Kidney (tissue), 14 donors: Measurements from ENCODE around the gene ANXA1. TPM values are rescaled to one million over a fixed set of nuclear protein-coding genes. Genes with fewer than 3 reads are reported as not detected.

Experiments used
- DNase-seq, 5 donors: peaks; one replicate each; pipeline ENCODE4 v3.0.0-alpha.2; 2013 to 2020
- FAIRE-seq: peaks from 2 replicates; lab custom pipeline; 2012; peaks lifted over from hg19 to GRCh38; lab: Jason Lieb, UNC
- H3K27ac ChIP-seq, 2 donors: one replicate each; pipeline ENCODE4 v1.7.0; 2013; ENCODE audit warnings: low read depth in 2 of 2, low read length in 2 of 2, inconsistent platforms in 1 of 2
- H3K27me3 ChIP-seq: one replicate; pipeline ENCODE4 v1.7.1; 2013; ENCODE audit warnings: low read length, inconsistent platforms; ENCODE audit not compliant: control insufficient read depth, insufficient read depth
- H3K36me3 ChIP-seq, 3 donors: one replicate each; pipeline versions ENCODE4 v1.7.0 to v1.7.1; 2013; ENCODE audit warnings: low read length in 3 of 3, control low read depth in 1 of 3, inconsistent platforms in 1 of 3; ENCODE audit not compliant: insufficient read depth in 3 of 3, control insufficient read depth in 2 of 3
- H3K4me1 ChIP-seq, 3 donors: one replicate each; pipeline versions ENCODE4 v1.7.0 to v1.7.1; 2013; ENCODE audit warnings: low read length in 3 of 3, inconsistent platforms in 1 of 3, low read depth in 1 of 3; ENCODE audit not compliant: control insufficient read depth in 2 of 3, insufficient read depth in 2 of 3
- H3K4me3 ChIP-seq, 3 donors: one replicate each; pipeline versions ENCODE4 v1.7.0 to v1.8.1; 2013; ENCODE audit warnings: low read length in 3 of 3, control low read depth in 1 of 3, inconsistent platforms in 1 of 3
- H3K9ac ChIP-seq, 3 donors: one replicate each; pipeline versions ENCODE4 v1.7.0 to v1.7.1; 2013; ENCODE audit warnings: low read length in 3 of 3, control low read depth in 1 of 3, inconsistent platforms in 1 of 3
- H3K9me3 ChIP-seq, 3 donors: one replicate each; pipeline versions ENCODE4 v1.7.0 to v1.7.1; 2013; ENCODE audit warnings: low read length in 3 of 3, control low read depth in 1 of 3, inconsistent platforms in 1 of 3; ENCODE audit not compliant: control insufficient read depth in 2 of 3, insufficient read depth in 1 of 3
- intact Hi-C: fragments of 100-400 bp; cut with DNase I; formaldehyde crosslinking; loops from one replicate; pipeline ENCODE4 v1.11.1; 2022
- polyA plus RNA-seq: library from polyadenylated mRNA; stranded (reverse); fragments of 350-450 nt; fragmentation: Illumina TruSeq; extraction: RNeasy Lipid Tissue Mini Kit (QIAGEN cat#74804); gene quantifications from one replicate; pipeline ENCODE4 v1.2.3, GENCODE V29; 2014; ENCODE audit warnings: low read depth, low replicate concordance; ENCODE audit not compliant: insufficient read depth
- total RNA-seq: library from RNA; stranded (reverse); fragmentation: NEBNext Ultra II Directional; extraction: Animal tissue kit (Norgen Biotek cat#: 25700); gene quantifications from one replicate; pipeline ENCODE4 v1.2.1, GENCODE V29; 2021
- TF ChIP-seq, protein P1 (sequence below): IDR thresholded peaks from 3 replicates; pipeline ENCODE4 v1.5.1; 2012; ENCODE audit warnings: mild to moderate bottlenecking, moderate library complexity, borderline replicate concordance; ENCODE audit not compliant: insufficient read depth; ENCODE audit errors: extremely low read depth
- donor health status: control.
- donor health status: control.
- donor health status: control.
- donor health status: control.
- donor health status: control.
- donor health status: DM: yes; HTN: yes; CAD: no.
- donor health status: Normal renal cell carcinoma (clear cell type).

The ANXA1 gene
- total and polyA plus RNA-seq, 2 donors from 2014 or later = 65.2 to 250 TPM

DNA sequence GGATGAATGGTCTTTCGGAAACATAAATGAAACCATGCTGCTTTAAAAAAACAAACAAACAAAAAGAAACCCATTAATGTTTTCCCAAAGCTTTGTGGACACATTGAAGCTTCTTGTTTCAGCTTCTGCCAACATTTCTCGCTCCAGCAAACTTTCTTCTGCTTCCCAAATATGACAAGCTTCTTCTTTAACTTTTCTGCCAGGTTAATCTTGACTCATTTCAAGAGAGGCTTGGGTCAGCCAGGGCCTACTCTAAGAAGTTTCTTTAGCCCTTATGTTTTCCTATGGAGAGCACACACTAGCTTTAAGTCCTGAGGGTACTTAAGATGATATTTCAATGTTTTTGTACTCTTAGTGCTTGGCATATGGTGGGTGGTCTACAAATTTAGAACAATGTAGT, 6.1 kb downstream of the ANXA1 start:
- TF ChIP-seq, protein P1, sequence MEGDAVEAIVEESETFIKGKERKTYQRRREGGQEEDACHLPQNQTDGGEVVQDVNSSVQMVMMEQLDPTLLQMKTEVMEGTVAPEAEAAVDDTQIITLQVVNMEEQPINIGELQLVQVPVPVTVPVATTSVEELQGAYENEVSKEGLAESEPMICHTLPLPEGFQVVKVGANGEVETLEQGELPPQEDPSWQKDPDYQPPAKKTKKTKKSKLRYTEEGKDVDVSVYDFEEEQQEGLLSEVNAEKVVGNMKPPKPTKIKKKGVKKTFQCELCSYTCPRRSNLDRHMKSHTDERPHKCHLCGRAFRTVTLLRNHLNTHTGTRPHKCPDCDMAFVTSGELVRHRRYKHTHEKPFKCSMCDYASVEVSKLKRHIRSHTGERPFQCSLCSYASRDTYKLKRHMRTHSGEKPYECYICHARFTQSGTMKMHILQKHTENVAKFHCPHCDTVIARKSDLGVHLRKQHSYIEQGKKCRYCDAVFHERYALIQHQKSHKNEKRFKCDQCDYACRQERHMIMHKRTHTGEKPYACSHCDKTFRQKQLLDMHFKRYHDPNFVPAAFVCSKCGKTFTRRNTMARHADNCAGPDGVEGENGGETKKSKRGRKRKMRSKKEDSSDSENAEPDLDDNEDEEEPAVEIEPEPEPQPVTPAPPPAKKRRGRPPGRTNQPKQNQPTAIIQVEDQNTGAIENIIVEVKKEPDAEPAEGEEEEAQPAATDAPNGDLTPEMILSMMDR = no peak
- Histone ChIP-seq H3K36me3 (no peaks in the 10 kb centered on the region), H3K4me1 (peaks cover 0 to 3% (median 0%) of the 10 kb centered on the region in 3 donors), H3K27me3 (no peaks in the 10 kb centered on the region), H3K9ac (no peak overlapping the region), H3K27ac (no peak overlapping the region), H3K4me3 (no peak overlapping the region), H3K9me3 (no peaks in the 10 kb centered on the region)
- no peak for DNase-seq
- FAIRE-seq = no peak
- intact Hi-C loops = no loop called here

DNA sequence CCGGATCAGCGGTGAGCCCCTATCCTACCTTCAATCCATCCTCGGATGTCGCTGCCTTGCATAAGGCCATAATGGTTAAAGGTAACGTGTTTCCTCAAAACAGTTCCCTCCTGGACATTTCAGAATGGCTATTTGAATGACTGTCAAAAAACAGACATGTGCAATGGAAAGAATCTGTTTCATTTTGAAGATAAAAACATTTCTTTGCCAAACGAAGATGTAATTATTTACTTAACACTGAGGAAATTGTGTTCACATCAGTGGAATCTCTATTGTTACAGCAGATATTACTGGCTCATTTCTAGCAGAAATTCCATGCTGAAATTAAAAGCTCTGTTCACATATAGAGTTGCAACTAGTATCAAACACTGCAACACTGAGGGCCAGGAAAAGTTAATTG, 7.1 kb downstream of the ANXA1 start:
- peaks cover 0 to 3% (median 0%) of the 10 kb centered on the region in 3 donors for H3K4me1 ChIP-seq
- no peak overlapping the region for H3K4me3 ChIP-seq
- no peak for DNase-seq
- H3K27me3 ChIP-seq = no peaks in the 10 kb centered on the region
- intact Hi-C loops = no loop called here
- FAIRE-seq = no peak
- no peak overlapping the region for H3K27ac ChIP-seq
- H3K9me3 ChIP-seq = no peaks in the 10 kb centered on the region
- H3K36me3 ChIP-seq = no peaks in the 10 kb centered on the region
- TF ChIP-seq, protein P1 = no peak
- no peak overlapping the region for H3K9ac ChIP-seq

DNA sequence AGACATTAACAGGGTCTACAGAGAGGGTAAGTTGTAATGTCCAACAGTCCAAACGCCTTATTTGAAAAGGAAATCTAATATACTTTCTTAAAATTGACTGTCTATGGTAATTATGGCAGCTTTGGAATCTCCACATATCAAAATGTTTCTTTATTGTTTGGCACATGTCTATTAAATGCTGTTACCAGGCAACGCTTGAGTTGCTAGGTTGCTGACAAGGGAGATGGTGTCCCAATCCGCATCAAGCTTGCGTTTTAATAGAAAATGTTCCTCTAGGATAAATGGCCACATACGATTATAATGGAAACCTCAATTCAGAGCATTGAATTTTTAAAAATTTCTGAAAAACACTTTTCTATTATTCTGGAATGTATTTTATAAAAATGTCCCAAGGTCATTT, 9.2 kb downstream of the ANXA1 start:
- H3K27me3 ChIP-seq = no peaks in the 10 kb centered on the region
- H3K4me1 ChIP-seq = no peaks in the 10 kb centered on the region
- no peak overlapping the region for H3K9ac ChIP-seq
- intact Hi-C loops = no loop called here
- H3K9me3 ChIP-seq = no peaks in the 10 kb centered on the region
- no peak overlapping the region for H3K4me3 ChIP-seq
- no peak for FAIRE-seq
- TF ChIP-seq, protein P1 = no peak
- H3K27ac ChIP-seq = no peak overlapping the region
- H3K36me3 ChIP-seq = no peaks in the 10 kb centered on the region
- DNase-seq = no peak
